ENCODE measurements around the gene TDRD7.

The TDRD7 gene

DNA sequence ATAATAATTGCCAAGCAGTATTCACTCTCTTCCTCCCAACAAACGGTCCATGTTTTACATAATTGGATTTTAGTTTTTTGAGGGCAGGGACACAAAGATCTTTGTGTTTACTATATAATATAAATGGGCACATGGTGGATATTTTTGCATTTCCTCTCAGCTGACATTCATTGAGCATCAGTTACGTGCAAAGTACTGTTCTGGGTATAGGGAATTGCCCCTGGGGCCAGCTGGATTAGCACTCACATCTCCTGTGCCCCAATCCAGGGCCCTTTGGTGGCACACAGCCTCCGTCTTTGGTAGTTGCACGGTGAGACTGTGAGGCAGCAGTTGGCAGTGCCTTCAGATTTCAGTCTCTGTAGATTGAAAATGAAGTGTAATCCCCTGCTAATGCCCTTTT, 1.6 kb downstream of the TDRD7 start:
- no peaks in the 10 kb centered on the region for H3K9me3 ChIP-seq (ENCODE audit: control insufficient read depth, low read length)
- no peak overlapping the region for H3K4me3 ChIP-seq (ENCODE audit: low read length)
- peaks cover 14% of the 10 kb centered on the region for H3K4me1 ChIP-seq (ENCODE audit: control insufficient read depth, insufficient read depth, low read length)
- H3K9ac ChIP-seq (ENCODE audit: low read length) = no peak overlapping the region
- no peaks in the 10 kb centered on the region for H3K27me3 ChIP-seq (ENCODE audit: control insufficient read depth, insufficient read depth, low read length)
- no peaks in the 10 kb centered on the region for H3K36me3 ChIP-seq (ENCODE audit: control insufficient read depth, insufficient read depth, low read length)

DNA sequence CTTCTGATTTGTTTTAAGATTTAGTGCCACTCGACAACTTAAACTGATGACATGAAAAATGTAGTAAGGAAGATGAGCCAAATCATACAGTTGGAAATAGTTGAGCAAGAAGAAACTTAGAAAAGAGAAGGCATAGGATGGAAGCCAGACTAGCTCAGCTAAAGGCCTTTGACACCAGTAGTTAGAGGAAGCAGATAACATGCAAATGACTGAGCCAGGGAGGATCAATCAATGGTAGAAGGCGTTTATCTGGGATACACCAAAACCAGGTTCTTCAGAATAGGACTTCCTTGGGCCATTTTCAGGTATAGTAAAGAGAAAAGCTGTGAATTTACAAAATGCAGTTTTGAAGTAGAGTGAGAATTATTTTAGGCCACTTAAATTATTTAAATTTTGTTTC, 3.2 kb downstream of the TDRD7 start:
- Histone ChIP-seq H3K4me3 (ENCODE audit: low read length) (no peak overlapping the region), H3K27me3 (ENCODE audit: control insufficient read depth, insufficient read depth, low read length) (no peaks in the 10 kb centered on the region), H3K4me1 (ENCODE audit: control insufficient read depth, insufficient read depth, low read length) (peaks cover 27% of the 10 kb centered on the region), H3K9me3 (ENCODE audit: control insufficient read depth, low read length) (no peaks in the 10 kb centered on the region), H3K36me3 (ENCODE audit: control insufficient read depth, insufficient read depth, low read length) (no peaks in the 10 kb centered on the region), H3K9ac (ENCODE audit: low read length) (no peak overlapping the region)

DNA sequence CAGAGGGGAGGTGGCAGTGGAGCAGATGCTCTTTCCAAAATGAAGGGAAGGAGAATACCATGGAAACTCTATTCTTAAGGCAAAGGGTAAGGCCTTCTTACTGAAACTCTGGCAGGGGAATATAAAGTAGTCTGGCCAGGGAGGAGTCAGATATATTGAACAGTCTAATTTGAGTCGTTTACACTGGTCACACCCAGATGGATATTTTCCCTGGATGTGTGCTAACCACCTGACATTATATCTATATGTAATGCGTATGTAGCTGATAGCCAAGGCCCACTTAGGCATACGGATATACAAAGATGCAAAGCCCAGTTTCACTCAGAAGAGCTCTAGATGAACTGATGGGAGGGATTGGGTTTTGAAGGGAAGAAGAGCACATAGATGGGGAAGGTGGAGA, 7.0 kb downstream of the TDRD7 start:
- H3K4me1 ChIP-seq (ENCODE audit: control insufficient read depth, insufficient read depth, low read length) = peaks cover 18% of the 10 kb centered on the region
- no peak overlapping the region for H3K9ac ChIP-seq (ENCODE audit: low read length)
- H3K4me3 ChIP-seq (ENCODE audit: low read length) = no peak overlapping the region
- H3K36me3 ChIP-seq (ENCODE audit: control insufficient read depth, insufficient read depth, low read length) = no peaks in the 10 kb centered on the region
- H3K27me3 ChIP-seq (ENCODE audit: control insufficient read depth, insufficient read depth, low read length) = no peaks in the 10 kb centered on the region
- no peaks in the 10 kb centered on the region for H3K9me3 ChIP-seq (ENCODE audit: control insufficient read depth, low read length)

DNA sequence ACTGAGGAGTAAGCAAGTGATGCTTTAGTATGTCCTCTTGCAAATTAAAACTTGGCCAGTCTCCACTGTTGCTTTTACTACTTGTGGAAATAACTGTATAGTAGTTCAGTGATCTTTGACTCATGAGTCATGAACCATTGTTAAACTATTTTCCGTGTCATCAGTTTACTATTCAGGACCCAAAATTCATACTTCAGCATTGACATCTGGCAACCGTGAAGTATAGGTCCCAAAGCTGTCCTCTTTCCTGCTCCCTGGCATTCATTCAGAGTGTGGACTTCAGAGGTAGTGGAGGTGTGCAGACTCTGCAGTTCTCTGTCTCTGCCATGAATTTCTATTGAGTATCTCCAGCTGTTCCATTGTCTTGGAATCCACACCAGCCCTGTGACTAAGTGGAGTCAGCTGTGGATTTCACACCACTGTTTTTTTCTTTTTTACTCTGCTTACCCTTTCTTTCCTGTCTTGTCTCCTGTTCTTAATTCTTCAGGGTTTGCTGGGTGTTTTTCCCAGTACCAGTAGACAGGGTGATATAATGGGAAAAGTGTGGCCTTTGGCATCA, 7.5 kb downstream of the TDRD7 start:
- Histone ChIP-seq H3K27me3 (ENCODE audit: control insufficient read depth, insufficient read depth, low read length) (no peaks in the 10 kb centered on the region), H3K4me3 (ENCODE audit: low read length) (no peak overlapping the region), H3K36me3 (ENCODE audit: control insufficient read depth, insufficient read depth, low read length) (no peaks in the 10 kb centered on the region), H3K9ac (ENCODE audit: low read length) (no peak overlapping the region), H3K9me3 (ENCODE audit: control insufficient read depth, low read length) (no peaks in the 10 kb centered on the region), H3K4me1 (ENCODE audit: control insufficient read depth, insufficient read depth, low read length) (peaks cover 18% of the 10 kb centered on the region)

DNA sequence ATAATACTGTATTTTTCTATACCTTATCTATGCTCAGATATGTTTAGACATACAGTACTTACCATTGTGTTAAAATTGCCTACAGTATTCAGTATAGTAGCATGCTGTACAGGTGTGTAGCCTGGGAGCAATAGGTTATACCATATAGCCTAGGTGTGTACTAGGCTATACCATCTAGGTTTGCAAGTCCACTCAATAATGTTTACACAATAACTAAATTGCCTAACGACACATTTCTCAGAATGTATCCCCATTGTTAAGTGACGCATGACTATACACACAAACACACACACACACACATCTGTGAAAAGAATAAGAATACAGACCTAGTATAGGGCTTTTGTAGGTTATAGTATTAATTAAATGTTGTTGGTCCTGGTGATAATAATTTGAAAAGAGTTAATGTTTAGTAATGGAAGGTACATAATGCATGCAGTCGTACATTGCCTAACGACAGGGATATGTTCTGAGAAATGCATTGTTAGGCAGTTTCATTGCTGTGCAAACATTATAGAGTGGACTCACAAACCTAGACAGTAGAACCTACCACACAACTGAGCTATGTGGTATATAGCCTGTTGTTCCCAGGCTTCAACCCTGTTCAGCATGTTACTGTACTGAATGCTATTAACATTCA, 13.6 kb downstream of the TDRD7 start:
- no peaks in the 10 kb centered on the region for H3K36me3 ChIP-seq (ENCODE audit: control insufficient read depth, insufficient read depth, low read length)
- no peak overlapping the region for H3K9ac ChIP-seq (ENCODE audit: low read length)
- H3K9me3 ChIP-seq (ENCODE audit: control insufficient read depth, low read length) = no peaks in the 10 kb centered on the region
- no peaks in the 10 kb centered on the region for H3K27me3 ChIP-seq (ENCODE audit: control insufficient read depth, insufficient read depth, low read length)
- H3K4me1 ChIP-seq (ENCODE audit: control insufficient read depth, insufficient read depth, low read length) = no peaks in the 10 kb centered on the region
- no peak overlapping the region for H3K4me3 ChIP-seq (ENCODE audit: low read length)

DNA sequence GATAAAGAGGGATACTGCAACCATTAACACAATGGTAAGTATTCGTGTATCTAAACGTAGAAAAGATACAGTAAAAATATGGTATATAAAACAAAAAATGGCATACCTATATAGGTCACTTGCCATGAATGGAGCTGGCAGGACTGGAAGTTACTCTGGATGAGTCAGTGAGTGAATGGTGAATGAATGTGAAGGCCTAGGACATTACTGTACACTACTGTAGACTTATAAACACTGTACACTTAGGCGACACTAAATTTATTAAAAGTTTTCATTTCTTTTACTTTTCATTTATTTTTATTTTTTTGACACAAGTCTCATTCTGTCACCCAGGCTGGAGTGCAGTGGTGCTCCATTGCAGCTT, 14.1 kb downstream of the TDRD7 start:
- Histone ChIP-seq H3K27me3 (ENCODE audit: control insufficient read depth, insufficient read depth, low read length) (no peaks in the 10 kb centered on the region), H3K9ac (ENCODE audit: low read length) (no peak overlapping the region), H3K4me3 (ENCODE audit: low read length) (no peak overlapping the region), H3K4me1 (ENCODE audit: control insufficient read depth, insufficient read depth, low read length) (no peaks in the 10 kb centered on the region), H3K36me3 (ENCODE audit: control insufficient read depth, insufficient read depth, low read length) (no peaks in the 10 kb centered on the region), H3K9me3 (ENCODE audit: control insufficient read depth, low read length) (no peaks in the 10 kb centered on the region)

DNA sequence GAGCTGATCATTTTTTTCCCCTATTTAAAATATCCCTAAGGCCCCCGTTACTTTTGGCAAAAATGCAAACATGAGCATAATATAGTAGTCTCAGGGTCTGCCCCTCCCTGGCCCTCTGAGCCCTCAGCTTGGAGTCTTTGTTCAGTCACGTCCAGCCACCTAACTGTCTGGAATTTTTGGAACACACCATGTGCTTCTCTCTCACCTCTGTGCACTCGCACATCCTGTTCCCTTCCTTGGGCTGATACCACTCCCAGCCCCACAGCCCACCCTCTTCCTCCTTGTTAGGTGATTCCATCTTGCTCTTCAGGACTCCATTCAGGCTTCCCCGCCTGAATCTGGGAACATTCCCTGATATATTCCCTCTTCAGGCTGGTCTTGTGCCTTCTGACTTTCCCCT, 16.0 kb downstream of the TDRD7 start:
- Histone ChIP-seq H3K27me3 (ENCODE audit: control insufficient read depth, insufficient read depth, low read length) (no peaks in the 10 kb centered on the region), H3K36me3 (ENCODE audit: control insufficient read depth, insufficient read depth, low read length) (no peaks in the 10 kb centered on the region), H3K4me3 (ENCODE audit: low read length) (no peak overlapping the region), H3K9me3 (ENCODE audit: control insufficient read depth, low read length) (no peaks in the 10 kb centered on the region), H3K9ac (ENCODE audit: low read length) (no peak overlapping the region), H3K4me1 (ENCODE audit: control insufficient read depth, insufficient read depth, low read length) (no peaks in the 10 kb centered on the region)

DNA sequence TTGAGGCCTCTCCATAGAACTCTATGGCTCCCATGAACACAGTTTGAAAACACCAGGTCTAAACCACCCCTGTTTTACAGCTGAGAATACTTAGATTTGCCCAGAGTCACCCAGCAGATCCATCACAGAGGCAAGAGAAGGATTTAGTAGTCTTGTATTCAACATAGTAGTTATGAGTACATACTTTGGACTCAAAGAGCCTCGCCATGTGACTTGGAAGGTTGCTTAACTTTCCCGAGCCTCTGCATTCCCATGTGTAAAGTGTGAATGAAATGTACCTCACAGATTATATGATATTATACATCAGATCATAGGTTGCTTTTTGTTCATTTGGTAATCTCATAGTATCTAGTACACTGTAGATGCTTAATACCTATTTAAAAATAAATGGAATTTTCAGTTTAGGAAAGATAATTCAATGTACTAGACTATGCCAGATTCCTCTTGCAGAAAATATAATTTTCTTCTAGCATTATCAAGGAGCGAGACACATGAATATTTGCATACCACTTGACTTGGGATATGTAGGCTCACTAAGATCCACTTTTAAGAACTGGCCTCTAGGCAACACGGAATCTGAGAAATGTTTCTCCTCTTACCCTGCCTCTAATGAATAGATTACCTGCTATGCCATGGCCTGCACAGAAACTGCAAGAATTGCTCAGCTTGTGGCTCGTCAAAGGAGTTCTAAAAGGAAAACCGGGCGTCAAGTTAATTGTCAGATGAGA, 18.6 kb downstream of the TDRD7 start:
- Histone ChIP-seq H3K4me1 (ENCODE audit: control insufficient read depth, insufficient read depth, low read length) (no peaks in the 10 kb centered on the region), H3K9me3 (ENCODE audit: control insufficient read depth, low read length) (no peaks in the 10 kb centered on the region), H3K36me3 (ENCODE audit: control insufficient read depth, insufficient read depth, low read length) (no peaks in the 10 kb centered on the region), H3K9ac (ENCODE audit: low read length) (no peak overlapping the region), H3K27me3 (ENCODE audit: control insufficient read depth, insufficient read depth, low read length) (no peaks in the 10 kb centered on the region), H3K4me3 (ENCODE audit: low read length) (no peak overlapping the region)

DNA sequence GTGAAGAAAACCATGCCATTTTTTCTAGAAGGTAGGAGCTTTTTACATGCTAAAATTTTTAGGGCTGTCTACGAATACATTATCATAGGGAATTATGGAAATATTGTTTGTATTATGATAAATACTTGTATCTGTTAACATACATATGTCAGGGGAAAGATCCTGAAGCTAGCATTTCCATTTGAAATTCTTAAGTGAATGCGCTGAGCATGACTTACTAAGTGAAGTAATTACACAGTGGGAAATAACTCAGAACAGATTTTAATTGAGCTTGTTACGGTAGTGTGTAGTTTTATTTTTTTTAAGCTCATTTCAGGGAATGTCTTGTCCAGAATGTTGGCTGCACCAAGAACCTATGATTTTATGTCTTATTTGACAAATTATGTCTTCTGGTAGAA, 19.1 kb downstream of the TDRD7 start:
- Histone ChIP-seq H3K9me3 (ENCODE audit: control insufficient read depth, low read length) (no peaks in the 10 kb centered on the region), H3K9ac (ENCODE audit: low read length) (no peak overlapping the region), H3K36me3 (ENCODE audit: control insufficient read depth, insufficient read depth, low read length) (no peaks in the 10 kb centered on the region), H3K4me1 (ENCODE audit: control insufficient read depth, insufficient read depth, low read length) (no peaks in the 10 kb centered on the region), H3K4me3 (ENCODE audit: low read length) (no peak overlapping the region), H3K27me3 (ENCODE audit: control insufficient read depth, insufficient read depth, low read length) (no peaks in the 10 kb centered on the region)

DNA sequence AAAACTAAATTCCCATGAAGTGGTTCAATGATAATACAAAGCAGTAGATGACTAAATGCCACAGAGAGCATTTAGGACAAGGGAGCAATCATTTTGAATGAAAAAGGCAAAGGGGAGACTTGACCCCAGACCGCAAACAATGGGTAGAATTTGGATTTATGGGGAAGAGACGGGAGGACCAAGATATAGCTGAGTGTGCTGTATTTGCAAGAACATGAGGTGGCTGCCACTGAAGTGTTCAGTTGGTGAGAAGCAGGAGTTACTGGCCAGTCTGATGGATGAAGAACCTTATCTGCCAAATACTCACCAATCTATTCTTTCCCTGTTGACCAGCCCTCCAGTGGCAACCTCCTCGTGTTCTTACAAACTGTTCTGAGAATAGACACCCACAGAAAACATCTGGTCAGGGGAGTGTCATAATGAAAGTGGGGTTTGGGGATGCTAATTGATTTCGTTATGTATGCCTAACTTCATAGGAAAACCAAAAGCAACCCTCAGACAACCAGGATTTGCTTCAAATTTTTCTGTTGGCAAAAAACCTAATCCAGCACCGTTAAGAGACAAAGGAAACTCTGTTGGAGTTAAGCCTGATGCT, 19.8 kb downstream of the TDRD7 start:
- Histone ChIP-seq H3K9me3 (ENCODE audit: control insufficient read depth, low read length) (no peaks in the 10 kb centered on the region), H3K4me3 (ENCODE audit: low read length) (no peak overlapping the region), H3K36me3 (ENCODE audit: control insufficient read depth, insufficient read depth, low read length) (no peaks in the 10 kb centered on the region), H3K9ac (ENCODE audit: low read length) (no peak overlapping the region), H3K27me3 (ENCODE audit: control insufficient read depth, insufficient read depth, low read length) (no peaks in the 10 kb centered on the region), H3K4me1 (ENCODE audit: control insufficient read depth, insufficient read depth, low read length) (no peaks in the 10 kb centered on the region)

DNA sequence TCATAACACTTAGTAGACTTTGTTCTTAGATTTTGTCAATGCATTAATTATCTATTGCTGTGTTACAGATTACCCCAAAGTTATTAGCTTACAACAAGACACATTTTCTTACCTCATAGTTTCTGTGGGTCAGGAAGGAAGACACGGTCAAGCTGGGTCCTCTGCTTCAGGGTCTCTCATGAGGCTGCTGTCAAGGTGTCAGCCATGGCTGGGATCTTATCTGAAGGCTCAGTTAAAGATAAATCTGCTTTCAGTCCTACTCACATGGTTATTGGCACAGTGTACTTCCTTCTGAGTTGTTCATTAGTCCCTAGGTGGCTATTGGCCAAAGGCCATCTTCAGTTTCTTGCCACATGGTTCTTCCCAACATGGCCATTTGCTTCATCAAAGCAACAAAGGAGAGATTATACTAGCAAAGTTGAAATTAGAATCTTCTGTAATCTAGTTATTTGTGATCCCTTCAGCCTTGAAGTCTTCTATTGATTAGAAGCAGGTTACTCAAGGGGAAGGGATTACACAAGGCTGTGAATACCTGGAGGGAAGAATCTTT, 25.2 kb downstream of the TDRD7 start:
- Histone ChIP-seq H3K4me3 (ENCODE audit: low read length) (no peak overlapping the region), H3K9me3 (ENCODE audit: control insufficient read depth, low read length) (no peaks in the 10 kb centered on the region), H3K4me1 (ENCODE audit: control insufficient read depth, insufficient read depth, low read length) (peaks cover 9% of the 10 kb centered on the region), H3K36me3 (ENCODE audit: control insufficient read depth, insufficient read depth, low read length) (no peaks in the 10 kb centered on the region), H3K9ac (ENCODE audit: low read length) (no peak overlapping the region), H3K27me3 (ENCODE audit: control insufficient read depth, insufficient read depth, low read length) (no peaks in the 10 kb centered on the region)

DNA sequence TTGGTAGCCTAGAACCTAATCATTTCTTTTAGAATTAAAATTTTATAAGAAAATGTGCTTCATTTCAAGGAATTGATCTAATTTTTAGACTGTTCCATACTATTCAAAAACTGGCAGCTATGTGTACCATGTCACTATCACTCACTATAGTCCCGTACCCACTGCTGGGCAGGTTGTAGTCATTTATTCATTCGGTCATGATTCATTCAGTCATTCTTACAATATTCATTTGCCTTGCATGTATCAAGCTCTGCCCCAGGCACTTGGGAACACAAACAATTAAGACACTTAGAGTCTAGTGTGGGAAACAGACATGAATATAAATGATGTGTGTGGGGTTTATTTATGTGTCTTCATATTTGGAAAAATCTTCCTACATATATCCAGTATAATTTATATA, 26.4 kb downstream of the TDRD7 start:
- Histone ChIP-seq H3K36me3 (ENCODE audit: control insufficient read depth, insufficient read depth, low read length) (no peaks in the 10 kb centered on the region), H3K9ac (ENCODE audit: low read length) (no peak overlapping the region), H3K4me3 (ENCODE audit: low read length) (no peak overlapping the region), H3K27me3 (ENCODE audit: control insufficient read depth, insufficient read depth, low read length) (no peaks in the 10 kb centered on the region), H3K4me1 (ENCODE audit: control insufficient read depth, insufficient read depth, low read length) (peaks cover 9% of the 10 kb centered on the region), H3K9me3 (ENCODE audit: control insufficient read depth, low read length) (no peaks in the 10 kb centered on the region)

Measured in mucosa of stomach (tissue), 1 donor.